ENCODE measurements around the gene ARMH3.
A peak's percentile ranks its signal among the peaks of the same experiment; 100 is the strongest.

ARMH3 gene

DNA sequence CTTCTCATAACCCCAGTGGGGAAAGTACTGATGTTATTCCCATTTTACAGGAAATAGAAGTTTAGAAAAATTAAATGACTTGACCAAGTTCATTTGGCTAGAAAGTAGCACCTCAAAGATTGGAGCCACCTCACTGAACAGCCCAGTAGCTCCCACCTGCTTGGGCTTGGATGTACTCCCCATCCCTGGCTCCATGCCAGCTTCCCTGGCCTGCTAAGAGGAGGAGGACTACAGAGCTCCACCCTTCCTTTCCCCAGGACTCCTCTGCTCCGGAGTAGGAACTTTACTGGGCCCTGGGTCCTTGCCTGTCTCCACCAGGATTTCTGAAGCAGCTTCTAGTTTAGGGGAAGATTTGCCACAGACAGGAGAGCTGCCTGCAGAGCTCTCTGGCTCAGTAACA, 12.2 kb upstream of the ARMH3 start:
- TF ChIP-seq, protein P1, sequence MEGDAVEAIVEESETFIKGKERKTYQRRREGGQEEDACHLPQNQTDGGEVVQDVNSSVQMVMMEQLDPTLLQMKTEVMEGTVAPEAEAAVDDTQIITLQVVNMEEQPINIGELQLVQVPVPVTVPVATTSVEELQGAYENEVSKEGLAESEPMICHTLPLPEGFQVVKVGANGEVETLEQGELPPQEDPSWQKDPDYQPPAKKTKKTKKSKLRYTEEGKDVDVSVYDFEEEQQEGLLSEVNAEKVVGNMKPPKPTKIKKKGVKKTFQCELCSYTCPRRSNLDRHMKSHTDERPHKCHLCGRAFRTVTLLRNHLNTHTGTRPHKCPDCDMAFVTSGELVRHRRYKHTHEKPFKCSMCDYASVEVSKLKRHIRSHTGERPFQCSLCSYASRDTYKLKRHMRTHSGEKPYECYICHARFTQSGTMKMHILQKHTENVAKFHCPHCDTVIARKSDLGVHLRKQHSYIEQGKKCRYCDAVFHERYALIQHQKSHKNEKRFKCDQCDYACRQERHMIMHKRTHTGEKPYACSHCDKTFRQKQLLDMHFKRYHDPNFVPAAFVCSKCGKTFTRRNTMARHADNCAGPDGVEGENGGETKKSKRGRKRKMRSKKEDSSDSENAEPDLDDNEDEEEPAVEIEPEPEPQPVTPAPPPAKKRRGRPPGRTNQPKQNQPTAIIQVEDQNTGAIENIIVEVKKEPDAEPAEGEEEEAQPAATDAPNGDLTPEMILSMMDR (IDR thresholded peaks at IDR 0.05; ENCODE audit: low read depth, low read length) = no peak
- Histone ChIP-seq H3K27ac (no peak overlapping the region), H3K36me3 (peaks cover 2% of the 10 kb centered on the region), H3K27me3 (ENCODE audit: insufficient read depth, low read depth, severe bottlenecking) (no peaks in the 10 kb centered on the region), H3K4me3 (ENCODE audit: low read depth, low read length) (no peak overlapping the region), H3K9me3 (ENCODE audit: severe bottlenecking) (no peaks in the 10 kb centered on the region)
- no peak for DNase-seq

DNA sequence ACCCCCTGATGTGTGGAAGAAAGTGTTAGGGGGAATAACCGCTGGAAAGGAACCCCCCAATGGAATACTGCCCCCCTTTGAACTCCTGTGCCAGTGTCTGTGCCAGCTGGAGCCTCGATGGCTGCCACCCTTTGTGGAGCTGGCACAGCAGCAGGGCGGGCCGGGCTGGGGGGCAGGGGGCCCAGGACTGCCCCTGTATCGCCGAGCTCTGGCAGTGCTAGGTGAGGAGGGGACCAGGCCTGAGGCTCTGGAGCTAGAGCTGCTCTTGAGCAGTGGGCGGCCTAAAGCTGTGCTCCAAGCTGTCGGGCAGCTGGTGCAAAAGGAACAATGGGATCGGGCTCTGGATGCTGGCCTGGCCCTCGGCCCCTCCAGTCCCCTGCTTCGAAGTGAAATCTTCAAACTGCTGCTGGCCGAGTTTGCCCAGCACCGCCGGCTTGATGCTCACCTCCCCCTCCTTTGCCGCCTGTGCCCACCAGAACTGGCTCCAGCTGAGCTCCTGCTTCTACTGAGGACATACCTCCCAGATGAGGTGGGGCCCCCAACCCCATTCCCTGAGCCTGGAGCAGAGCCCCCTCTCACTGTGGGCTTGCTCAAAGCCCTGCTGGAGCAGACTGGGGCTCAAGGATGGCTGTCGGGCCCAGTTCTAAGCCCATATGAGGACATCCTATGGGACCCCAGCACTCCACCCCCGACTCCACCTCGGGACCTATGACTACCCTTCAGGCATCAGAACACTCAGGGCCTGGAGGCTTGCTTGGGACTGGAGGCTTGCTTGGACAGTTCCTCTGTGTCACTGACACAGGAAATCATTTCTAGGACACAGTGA, 11.3 kb upstream of the ARMH3 start:
- no peaks in the 10 kb centered on the region for H3K9me3 ChIP-seq (ENCODE audit: severe bottlenecking)
- no peaks in the 10 kb centered on the region for H3K27me3 ChIP-seq (ENCODE audit: insufficient read depth, low read depth, severe bottlenecking)
- H3K36me3 ChIP-seq = peaks cover 2% of the 10 kb centered on the region
- no peak overlapping the region for H3K4me3 ChIP-seq (ENCODE audit: low read depth, low read length)
- peak overlapping the region; percentile 59 for H3K27ac ChIP-seq
- peak; percentile 21 for DNase-seq
- TF ChIP-seq, protein P1 (IDR thresholded peaks at IDR 0.05; ENCODE audit: low read depth, low read length) = no peak

GRCh38 chr10:102066399-102067088, 10.6 kb upstream of the ARMH3 start:
- Histone ChIP-seq H3K27me3 (ENCODE audit: insufficient read depth, low read depth, severe bottlenecking) (no peaks in the 10 kb centered on the region), H3K9me3 (ENCODE audit: severe bottlenecking) (no peaks in the 10 kb centered on the region), H3K4me3 (ENCODE audit: low read depth, low read length) (peak overlapping the region; percentile 85), H3K27ac (peak overlapping the region; percentile 90), H3K36me3 (peaks cover 2% of the 10 kb centered on the region)
- peak; percentile 91 for DNase-seq
- TF ChIP-seq, protein P1 (IDR thresholded peaks at IDR 0.05; ENCODE audit: low read depth, low read length) = no peak

GRCh38 chr10:102065561-102066398, 9.8 kb upstream of the ARMH3 start:
- H3K4me3 ChIP-seq (ENCODE audit: low read depth, low read length) = peak overlapping the region; percentile 85
- peak; percentile 31 for DNase-seq
- TF ChIP-seq, protein P1 (IDR thresholded peaks at IDR 0.05; ENCODE audit: low read depth, low read length) = no peak
- H3K27me3 ChIP-seq (ENCODE audit: insufficient read depth, low read depth, severe bottlenecking) = no peaks in the 10 kb centered on the region
- peak overlapping the region; percentile 90 for H3K27ac ChIP-seq
- peaks cover 2% of the 10 kb centered on the region for H3K36me3 ChIP-seq
- no peaks in the 10 kb centered on the region for H3K9me3 ChIP-seq (ENCODE audit: severe bottlenecking)

DNA sequence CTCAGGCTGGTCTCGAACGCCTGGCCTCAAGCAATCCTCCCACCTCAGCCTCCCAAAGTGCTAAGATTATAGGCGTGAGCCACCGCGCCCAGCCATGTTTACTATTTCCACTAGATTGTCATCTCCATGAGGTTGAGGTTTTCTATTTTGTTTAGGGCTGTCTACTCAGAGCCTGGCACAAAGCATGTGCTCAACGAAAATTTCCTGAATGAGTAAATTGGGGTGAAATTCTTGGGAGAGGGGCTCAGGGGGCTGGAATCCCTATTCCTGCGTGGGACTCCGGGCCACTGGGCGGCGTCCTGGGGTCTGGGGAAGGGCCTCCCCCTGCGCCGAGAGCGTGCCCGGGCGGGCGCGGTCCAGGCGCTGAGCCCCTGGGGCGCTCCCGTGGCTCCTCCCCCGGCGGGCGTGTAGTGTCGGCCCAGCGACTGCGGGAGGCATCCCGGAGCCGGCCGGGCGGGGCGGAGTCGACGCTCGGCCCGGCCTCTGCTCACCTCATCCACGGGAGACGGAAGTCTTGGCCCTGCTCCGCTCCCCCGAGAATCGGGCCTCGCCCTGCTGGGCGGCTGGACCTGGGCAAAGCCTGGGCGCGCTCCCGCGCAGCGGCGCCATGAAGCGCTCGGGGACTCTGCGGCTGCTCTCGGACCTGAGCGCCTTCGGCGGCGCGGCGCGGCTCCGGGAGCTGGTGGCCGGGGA, 9.0 kb upstream of the ARMH3 start, which contains the start of gene HPS6:
TSS of gene HPS6 (plus strand) at position 482 of the 693 bp plus-strand sequence. CDS start at position 608, 126 bp downstream.
- TF ChIP-seq, protein P1 (IDR thresholded peaks at IDR 0.05; ENCODE audit: low read depth, low read length) = peak; percentile 42
- DNase-seq = peak; percentile 91
- Histone ChIP-seq H3K27me3 (ENCODE audit: insufficient read depth, low read depth, severe bottlenecking) (no peaks in the 10 kb centered on the region), H3K27ac (peak within 1 kb of the TSS; percentile 90), H3K36me3 (peaks cover under 1% of the 10 kb centered on the region), H3K4me3 (ENCODE audit: low read depth, low read length) (peak within 1 kb of the TSS; percentile 85), H3K9me3 (ENCODE audit: severe bottlenecking) (no peaks in the 10 kb centered on the region)
